Smooth muscle cell (in vitro differentiated cells): ENCODE results near the gene MIB1. TPM values are rescaled to one million over a fixed set of nuclear protein-coding genes. Genes with fewer than 3 reads are reported as not detected.

Source experiments
- DNase-seq: peaks from one replicate; lab custom pipeline; 2025; ENCODE audit not compliant: unreplicated experiment; lab: John Stamatoyannopoulos, UW
- H2AFZ ChIP-seq: fragments of 200-600 bp; sonication (generic); 2 replicates; pipeline ENCODE4 v1.6.0; 2016; ENCODE audit warnings: antibody characterized with exemption, low read depth, mild to moderate bottlenecking
- H3F3A ChIP-seq: fragments of 200-600 bp; sonication (generic); 2 replicates; pipeline ENCODE4 v1.6.0; 2017; ENCODE audit warnings: antibody characterized with exemption, low read depth
- H3K27ac ChIP-seq: fragments of 200-600 bp; sonication (generic); 2 replicates; pipeline ENCODE4 v1.5.1; 2016; ENCODE audit warnings: low read depth, mild to moderate bottlenecking
- H3K27me3 ChIP-seq: fragments of 200-600 bp; sonication (generic); 2 replicates; pipeline ENCODE4 v1.6.1; 2016; ENCODE audit warnings: low read depth, mild to moderate bottlenecking
- H3K36me3 ChIP-seq: fragments of 200-600 bp; sonication (generic); 2 replicates; pipeline ENCODE4 v1.5.1; 2016; ENCODE audit warnings: low read depth
- H3K4me1 ChIP-seq: fragments of 200-600 bp; sonication (generic); 2 replicates; pipeline ENCODE4 v1.5.1; 2016; ENCODE audit warnings: low read depth
- H3K4me2 ChIP-seq: fragments of 200-600 bp; sonication (generic); 2 replicates; pipeline ENCODE4 v1.6.0; 2016; ENCODE audit warnings: mild to moderate bottlenecking
- H3K4me3 ChIP-seq: fragments of 200-600 bp; sonication (generic); 2 replicates; pipeline ENCODE4 v1.5.1; 2016; ENCODE audit warnings: mild to moderate bottlenecking
- H3K79me2 ChIP-seq: fragments of 200-600 bp; sonication (generic); 2 replicates; pipeline ENCODE4 v1.6.0; 2016; ENCODE audit warnings: low read depth, mild to moderate bottlenecking
- H3K9ac ChIP-seq: fragments of 200-600 bp; sonication (generic); 2 replicates; pipeline ENCODE4 v1.6.0; 2016; ENCODE audit warnings: low read depth
- H3K9me3 ChIP-seq: fragments of 200-600 bp; sonication (generic); replicated peaks from 2 replicates; pipeline ENCODE4 v1.5.1; 2016; ENCODE audit warnings: low read depth
- H4K20me1 ChIP-seq: fragments of 200-600 bp; sonication (generic); 2 replicates; pipeline ENCODE4 v1.6.0; 2016; ENCODE audit warnings: low read depth
- WGBS: methylation state at CpG from one replicate; pipeline ENCODE4 v1.1.7; 2016; ENCODE audit warnings: low lambda C conversion rate; 5-methylcytosine and 5-hydroxymethylcytosine counted together
- polyA plus RNA-seq: library from polyadenylated mRNA; unstranded; fragments of >200 nt; fragmentation: Nextera tagmentation; extraction: Ambion mirVana; gene quantifications from 2 replicates; pipeline ENCODE4 v1.2.1, GENCODE V29; 2016
- total RNA-seq: library from RNA; depleted of rRNA; stranded (reverse); fragments of >200 nt; gene quantifications from 2 replicates; pipeline ENCODE4 v1.2.3, GENCODE V29; 2014
- TF ChIP-seq, protein P1 (sequence below): fragments of 200-600 bp; sonication (generic); IDR thresholded peaks from 2 replicates; pipeline ENCODE4 v1.5.1; 2017; ENCODE audit warnings: borderline replicate concordance, mild to moderate bottlenecking, antibody characterized with exemption; ENCODE audit not compliant: insufficient read depth, poor library complexity, severe bottlenecking

Gene MIB1
- total and polyA plus RNA-seq, 2 experiments from 2014 or later = 9.2 to 69.1 TPM

DNA sequence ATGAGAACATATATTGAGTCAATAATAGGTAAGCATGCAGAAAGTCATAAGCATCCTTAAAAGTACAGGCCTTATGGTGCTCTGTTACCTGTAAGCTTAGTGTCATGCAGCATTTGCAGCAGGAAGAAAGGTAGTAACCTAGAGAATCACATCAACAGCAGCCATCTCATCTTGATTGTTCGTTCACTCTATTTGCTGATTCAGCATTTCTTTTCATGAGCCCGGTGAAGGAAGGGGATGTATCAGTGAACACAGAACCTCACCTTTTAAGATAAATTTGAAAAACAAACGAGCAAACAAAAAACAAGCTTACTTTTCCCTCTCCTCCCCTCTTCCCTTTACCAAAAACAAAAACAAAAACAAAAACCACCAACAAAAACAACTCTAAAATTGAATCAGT lies 89.9 kb downstream of the MIB1 start:
- Histone ChIP-seq H3K79me2 (peaks cover 9% of the 10 kb centered on the region), H3K27me3 (no peaks in the 10 kb centered on the region), H3K4me3 (no peak overlapping the region), H3K36me3 (peaks cover 2% of the 10 kb centered on the region), H3K4me1 (peaks cover 5% of the 10 kb centered on the region), H3F3A (no peaks in the 10 kb centered on the region), H3K9ac (no peak overlapping the region), H3K4me2 (peak overlapping the region; percentile 69), H3K27ac (peak overlapping the region; percentile 9), H2AFZ (no peak overlapping the region), H4K20me1 (no peaks in the 10 kb centered on the region), H3K9me3 (no peaks in the 10 kb centered on the region)
- DNase-seq = no peak
- TF ChIP-seq, protein P1, sequence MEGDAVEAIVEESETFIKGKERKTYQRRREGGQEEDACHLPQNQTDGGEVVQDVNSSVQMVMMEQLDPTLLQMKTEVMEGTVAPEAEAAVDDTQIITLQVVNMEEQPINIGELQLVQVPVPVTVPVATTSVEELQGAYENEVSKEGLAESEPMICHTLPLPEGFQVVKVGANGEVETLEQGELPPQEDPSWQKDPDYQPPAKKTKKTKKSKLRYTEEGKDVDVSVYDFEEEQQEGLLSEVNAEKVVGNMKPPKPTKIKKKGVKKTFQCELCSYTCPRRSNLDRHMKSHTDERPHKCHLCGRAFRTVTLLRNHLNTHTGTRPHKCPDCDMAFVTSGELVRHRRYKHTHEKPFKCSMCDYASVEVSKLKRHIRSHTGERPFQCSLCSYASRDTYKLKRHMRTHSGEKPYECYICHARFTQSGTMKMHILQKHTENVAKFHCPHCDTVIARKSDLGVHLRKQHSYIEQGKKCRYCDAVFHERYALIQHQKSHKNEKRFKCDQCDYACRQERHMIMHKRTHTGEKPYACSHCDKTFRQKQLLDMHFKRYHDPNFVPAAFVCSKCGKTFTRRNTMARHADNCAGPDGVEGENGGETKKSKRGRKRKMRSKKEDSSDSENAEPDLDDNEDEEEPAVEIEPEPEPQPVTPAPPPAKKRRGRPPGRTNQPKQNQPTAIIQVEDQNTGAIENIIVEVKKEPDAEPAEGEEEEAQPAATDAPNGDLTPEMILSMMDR = no peak
- WGBS = 89% methylated on average over 3 of the region's 3 CpGs

DNA sequence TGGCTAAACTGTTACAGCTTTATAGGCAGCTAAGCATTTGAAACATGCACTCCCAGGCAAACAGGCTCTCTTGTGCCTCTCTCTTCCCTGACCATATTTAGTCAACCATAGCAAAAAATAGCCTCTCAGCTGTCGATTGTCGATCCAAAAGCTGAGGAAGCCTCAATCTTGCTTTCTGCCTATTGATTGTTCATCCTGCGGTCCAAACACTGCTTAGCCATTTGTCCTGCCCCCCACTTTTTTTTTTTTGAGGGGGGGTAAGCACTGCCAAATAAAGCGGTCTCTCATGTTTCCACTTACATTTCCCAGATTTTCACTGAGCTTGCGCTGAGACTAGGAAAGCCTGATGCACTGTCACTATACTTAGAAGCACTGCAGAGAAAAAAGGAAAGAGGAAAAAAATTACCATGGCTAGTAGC lies 90.8 kb downstream of the MIB1 start:
- TF ChIP-seq, protein P1 = no peak
- Histone ChIP-seq H3K4me2 (peak overlapping the region; percentile 69), H4K20me1 (no peaks in the 10 kb centered on the region), H3K27me3 (no peaks in the 10 kb centered on the region), H3F3A (no peaks in the 10 kb centered on the region), H3K27ac (no peak overlapping the region), H3K9ac (no peak overlapping the region), H3K36me3 (no peaks in the 10 kb centered on the region), H2AFZ (no peak overlapping the region), H3K4me3 (peak overlapping the region; percentile 8), H3K79me2 (peaks cover 9% of the 10 kb centered on the region), H3K9me3 (no peaks in the 10 kb centered on the region), H3K4me1 (no peaks in the 10 kb centered on the region)
- no peak for DNase-seq
- 45% methylated on average over 5 of the region's 5 CpGs for WGBS

DNA sequence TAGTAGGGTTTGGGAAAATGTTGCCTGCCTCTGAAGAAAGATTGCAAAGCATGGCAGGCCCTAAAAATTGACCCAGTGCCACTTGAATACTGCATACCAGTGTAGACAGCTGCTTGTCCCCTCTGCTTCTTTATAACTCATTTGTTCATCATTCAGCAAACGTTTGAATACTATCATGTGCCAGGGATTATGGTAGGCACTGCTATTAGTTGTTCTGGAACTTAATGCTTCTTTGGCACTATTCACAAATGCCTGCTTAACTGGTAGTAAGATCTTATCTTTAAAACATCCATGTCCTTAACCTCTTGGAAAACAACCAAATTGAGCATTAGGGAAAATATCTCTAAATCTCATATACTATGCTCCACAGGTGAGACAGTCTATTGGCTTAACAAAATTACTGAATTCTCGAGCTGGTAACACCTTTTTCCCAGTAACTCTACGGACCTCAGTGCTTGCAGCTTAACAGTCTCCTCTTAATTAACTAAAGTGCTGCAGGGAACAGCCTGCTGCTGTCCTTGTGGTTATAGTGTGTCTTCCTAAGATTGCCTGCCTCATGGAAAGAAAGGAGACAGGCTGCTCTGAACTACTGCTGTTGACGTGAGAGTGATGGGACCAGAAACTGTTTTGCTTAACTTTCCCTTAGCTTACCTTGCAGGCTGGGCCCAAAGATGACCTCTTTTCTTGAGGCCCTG lies 93.2 kb downstream of the MIB1 start:
- TF ChIP-seq, protein P1 = no peak
- H3K36me3 ChIP-seq = no peaks in the 10 kb centered on the region
- no peaks in the 10 kb centered on the region for H4K20me1 ChIP-seq
- no peaks in the 10 kb centered on the region for H3K9me3 ChIP-seq
- no peaks in the 10 kb centered on the region for H3K27me3 ChIP-seq
- no peak overlapping the region for H3K27ac ChIP-seq
- no peak for DNase-seq
- H3K9ac ChIP-seq = no peak overlapping the region
- no peaks in the 10 kb centered on the region for H3F3A ChIP-seq
- H3K4me3 ChIP-seq = no peak overlapping the region
- no peaks in the 10 kb centered on the region for H3K4me1 ChIP-seq
- no peak overlapping the region for H3K4me2 ChIP-seq
- 65% methylated on average over 4 of the region's 4 CpGs for whole genome bisulfite sequencing
- no peak overlapping the region for H2AFZ ChIP-seq
- no peaks in the 10 kb centered on the region for H3K79me2 ChIP-seq

DNA sequence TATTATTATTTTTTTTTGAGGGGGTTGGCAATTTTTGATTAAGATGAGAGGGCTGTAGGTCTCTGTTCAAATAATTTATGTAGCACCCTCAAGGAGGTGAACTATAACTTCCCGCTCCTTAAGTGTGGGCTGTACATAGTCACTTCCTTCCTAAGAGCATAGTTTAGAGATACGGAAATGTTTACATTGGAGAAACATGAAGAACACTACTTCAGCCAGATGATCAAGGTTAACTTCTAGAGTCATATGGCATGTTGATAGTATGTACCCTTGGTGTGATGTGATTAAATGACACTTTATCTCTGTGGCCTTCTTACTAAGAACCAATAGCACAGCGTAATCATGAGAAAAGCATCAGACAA lies 93.7 kb downstream of the MIB1 start:
- Histone ChIP-seq H2AFZ (no peak overlapping the region), H3K4me2 (no peak overlapping the region), H3K9me3 (no peaks in the 10 kb centered on the region), H4K20me1 (no peaks in the 10 kb centered on the region), H3K4me3 (no peak overlapping the region), H3K27ac (no peak overlapping the region), H3F3A (no peaks in the 10 kb centered on the region), H3K4me1 (no peaks in the 10 kb centered on the region), H3K27me3 (no peaks in the 10 kb centered on the region), H3K36me3 (no peaks in the 10 kb centered on the region), H3K79me2 (no peaks in the 10 kb centered on the region), H3K9ac (no peak overlapping the region)
- DNase-seq = no peak
- WGBS = 89% methylated on average over 3 of the region's 3 CpGs
- TF ChIP-seq, protein P1 = no peak
